Smooth muscle cell (in vitro differentiated cells): ENCODE data around the gene ERC2. TPM values are rescaled to one million over a fixed set of nuclear protein-coding genes. Genes with fewer than 3 reads are reported as not detected.

Experiments used
- DNase-seq: peaks from one replicate; lab custom pipeline; 2025; ENCODE audit not compliant: unreplicated experiment; lab: John Stamatoyannopoulos, UW
- H2AFZ ChIP-seq: fragments of 200-600 bp; sonication (generic); 2 replicates; pipeline ENCODE4 v1.6.0; 2016; ENCODE audit warnings: antibody characterized with exemption, low read depth, mild to moderate bottlenecking
- H3F3A ChIP-seq: fragments of 200-600 bp; sonication (generic); 2 replicates; pipeline ENCODE4 v1.6.0; 2017; ENCODE audit warnings: antibody characterized with exemption, low read depth
- H3K27ac ChIP-seq: fragments of 200-600 bp; sonication (generic); 2 replicates; pipeline ENCODE4 v1.5.1; 2016; ENCODE audit warnings: low read depth, mild to moderate bottlenecking
- H3K27me3 ChIP-seq: fragments of 200-600 bp; sonication (generic); 2 replicates; pipeline ENCODE4 v1.6.1; 2016; ENCODE audit warnings: low read depth, mild to moderate bottlenecking
- H3K36me3 ChIP-seq: fragments of 200-600 bp; sonication (generic); 2 replicates; pipeline ENCODE4 v1.5.1; 2016; ENCODE audit warnings: low read depth
- H3K4me1 ChIP-seq: fragments of 200-600 bp; sonication (generic); 2 replicates; pipeline ENCODE4 v1.5.1; 2016; ENCODE audit warnings: low read depth
- H3K4me2 ChIP-seq: fragments of 200-600 bp; sonication (generic); 2 replicates; pipeline ENCODE4 v1.6.0; 2016; ENCODE audit warnings: mild to moderate bottlenecking
- H3K4me3 ChIP-seq: fragments of 200-600 bp; sonication (generic); 2 replicates; pipeline ENCODE4 v1.5.1; 2016; ENCODE audit warnings: mild to moderate bottlenecking
- H3K79me2 ChIP-seq: fragments of 200-600 bp; sonication (generic); 2 replicates; pipeline ENCODE4 v1.6.0; 2016; ENCODE audit warnings: low read depth, mild to moderate bottlenecking
- H3K9ac ChIP-seq: fragments of 200-600 bp; sonication (generic); 2 replicates; pipeline ENCODE4 v1.6.0; 2016; ENCODE audit warnings: low read depth
- H3K9me3 ChIP-seq: fragments of 200-600 bp; sonication (generic); replicated peaks from 2 replicates; pipeline ENCODE4 v1.5.1; 2016; ENCODE audit warnings: low read depth
- H4K20me1 ChIP-seq: fragments of 200-600 bp; sonication (generic); 2 replicates; pipeline ENCODE4 v1.6.0; 2016; ENCODE audit warnings: low read depth
- WGBS: methylation state at CpG from one replicate; pipeline ENCODE4 v1.1.7; 2016; ENCODE audit warnings: low lambda C conversion rate; 5-methylcytosine and 5-hydroxymethylcytosine counted together
- polyA plus RNA-seq: library from polyadenylated mRNA; unstranded; fragments of >200 nt; fragmentation: Nextera tagmentation; extraction: Ambion mirVana; gene quantifications from 2 replicates; pipeline ENCODE4 v1.2.1, GENCODE V29; 2016
- total RNA-seq: library from RNA; depleted of rRNA; stranded (reverse); fragments of >200 nt; gene quantifications from 2 replicates; pipeline ENCODE4 v1.2.3, GENCODE V29; 2014
- TF ChIP-seq, protein P1 (sequence below): fragments of 200-600 bp; sonication (generic); IDR thresholded peaks from 2 replicates; pipeline ENCODE4 v1.5.1; 2017; ENCODE audit warnings: borderline replicate concordance, mild to moderate bottlenecking, antibody characterized with exemption; ENCODE audit not compliant: insufficient read depth, poor library complexity, severe bottlenecking

ERC2 gene
- total and polyA plus RNA-seq, 2 experiments from 2014 or later = 1.1 TPM; not detected in 1

DNA sequence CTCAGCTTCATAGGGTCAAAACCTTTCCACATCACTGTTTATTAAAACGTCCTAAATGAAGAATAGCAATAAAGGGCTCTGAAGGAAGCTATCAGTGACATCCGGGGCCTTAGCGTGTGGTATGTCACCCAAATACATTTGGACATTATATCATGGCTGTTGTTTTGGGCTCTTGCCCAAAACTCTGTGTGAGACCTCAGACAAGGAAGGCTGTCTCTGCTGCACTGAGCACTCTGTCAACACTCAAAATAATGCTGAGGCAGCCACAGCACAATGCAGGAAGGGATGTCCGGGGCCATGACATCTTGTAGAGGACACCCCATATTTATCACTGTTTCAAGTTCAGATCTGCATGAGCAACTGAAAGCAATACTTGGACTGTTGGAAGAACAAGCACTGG, 687.4 kb downstream of the ERC2 start:
- no peak overlapping the region for H3K4me3 ChIP-seq
- no peak overlapping the region for H3K4me2 ChIP-seq
- no peaks in the 10 kb centered on the region for H4K20me1 ChIP-seq
- no peak for DNase-seq
- no peaks in the 10 kb centered on the region for H3K9me3 ChIP-seq
- H3K9ac ChIP-seq = no peak overlapping the region
- H2AFZ ChIP-seq = no peak overlapping the region
- H3K36me3 ChIP-seq = no peaks in the 10 kb centered on the region
- H3K79me2 ChIP-seq = no peaks in the 10 kb centered on the region
- 91% methylated on average over 4 of the region's 4 CpGs for WGBS
- TF ChIP-seq, protein P1, sequence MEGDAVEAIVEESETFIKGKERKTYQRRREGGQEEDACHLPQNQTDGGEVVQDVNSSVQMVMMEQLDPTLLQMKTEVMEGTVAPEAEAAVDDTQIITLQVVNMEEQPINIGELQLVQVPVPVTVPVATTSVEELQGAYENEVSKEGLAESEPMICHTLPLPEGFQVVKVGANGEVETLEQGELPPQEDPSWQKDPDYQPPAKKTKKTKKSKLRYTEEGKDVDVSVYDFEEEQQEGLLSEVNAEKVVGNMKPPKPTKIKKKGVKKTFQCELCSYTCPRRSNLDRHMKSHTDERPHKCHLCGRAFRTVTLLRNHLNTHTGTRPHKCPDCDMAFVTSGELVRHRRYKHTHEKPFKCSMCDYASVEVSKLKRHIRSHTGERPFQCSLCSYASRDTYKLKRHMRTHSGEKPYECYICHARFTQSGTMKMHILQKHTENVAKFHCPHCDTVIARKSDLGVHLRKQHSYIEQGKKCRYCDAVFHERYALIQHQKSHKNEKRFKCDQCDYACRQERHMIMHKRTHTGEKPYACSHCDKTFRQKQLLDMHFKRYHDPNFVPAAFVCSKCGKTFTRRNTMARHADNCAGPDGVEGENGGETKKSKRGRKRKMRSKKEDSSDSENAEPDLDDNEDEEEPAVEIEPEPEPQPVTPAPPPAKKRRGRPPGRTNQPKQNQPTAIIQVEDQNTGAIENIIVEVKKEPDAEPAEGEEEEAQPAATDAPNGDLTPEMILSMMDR = no peak
- no peaks in the 10 kb centered on the region for H3K27me3 ChIP-seq
- H3F3A ChIP-seq = no peaks in the 10 kb centered on the region
- no peaks in the 10 kb centered on the region for H3K4me1 ChIP-seq
- H3K27ac ChIP-seq = no peak overlapping the region

DNA sequence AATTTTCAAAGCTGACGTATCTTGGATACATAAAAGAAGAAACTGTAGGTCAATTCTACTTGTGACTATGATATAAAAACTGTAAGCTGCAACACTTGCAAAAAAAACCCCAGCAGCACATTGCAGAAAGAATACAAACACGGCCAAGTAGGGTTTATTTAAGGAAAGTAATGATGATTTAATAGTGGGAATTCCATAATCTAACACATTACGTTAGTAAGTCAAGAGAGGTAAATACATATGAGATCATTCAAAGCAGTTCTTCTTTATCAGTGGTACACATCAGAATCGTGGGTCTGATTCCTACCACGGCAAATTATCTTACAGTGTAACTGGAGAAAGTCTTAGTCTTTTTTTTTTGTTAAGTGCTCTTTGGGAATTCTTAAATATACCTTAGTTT, 688.7 kb downstream of the ERC2 start:
- no peak for DNase-seq
- H3K27ac ChIP-seq = no peak overlapping the region
- no peak overlapping the region for H2AFZ ChIP-seq
- no peaks in the 10 kb centered on the region for H3K27me3 ChIP-seq
- no peak overlapping the region for H3K4me3 ChIP-seq
- no peak overlapping the region for H3K4me2 ChIP-seq
- H3F3A ChIP-seq = no peaks in the 10 kb centered on the region
- no peaks in the 10 kb centered on the region for H3K36me3 ChIP-seq
- H4K20me1 ChIP-seq = no peaks in the 10 kb centered on the region
- no peak overlapping the region for H3K9ac ChIP-seq
- no peaks in the 10 kb centered on the region for H3K4me1 ChIP-seq
- 83% methylated on average over 5 of the region's 5 CpGs for WGBS
- H3K9me3 ChIP-seq = no peaks in the 10 kb centered on the region
- TF ChIP-seq, protein P1 = no peak
- H3K79me2 ChIP-seq = no peaks in the 10 kb centered on the region

DNA sequence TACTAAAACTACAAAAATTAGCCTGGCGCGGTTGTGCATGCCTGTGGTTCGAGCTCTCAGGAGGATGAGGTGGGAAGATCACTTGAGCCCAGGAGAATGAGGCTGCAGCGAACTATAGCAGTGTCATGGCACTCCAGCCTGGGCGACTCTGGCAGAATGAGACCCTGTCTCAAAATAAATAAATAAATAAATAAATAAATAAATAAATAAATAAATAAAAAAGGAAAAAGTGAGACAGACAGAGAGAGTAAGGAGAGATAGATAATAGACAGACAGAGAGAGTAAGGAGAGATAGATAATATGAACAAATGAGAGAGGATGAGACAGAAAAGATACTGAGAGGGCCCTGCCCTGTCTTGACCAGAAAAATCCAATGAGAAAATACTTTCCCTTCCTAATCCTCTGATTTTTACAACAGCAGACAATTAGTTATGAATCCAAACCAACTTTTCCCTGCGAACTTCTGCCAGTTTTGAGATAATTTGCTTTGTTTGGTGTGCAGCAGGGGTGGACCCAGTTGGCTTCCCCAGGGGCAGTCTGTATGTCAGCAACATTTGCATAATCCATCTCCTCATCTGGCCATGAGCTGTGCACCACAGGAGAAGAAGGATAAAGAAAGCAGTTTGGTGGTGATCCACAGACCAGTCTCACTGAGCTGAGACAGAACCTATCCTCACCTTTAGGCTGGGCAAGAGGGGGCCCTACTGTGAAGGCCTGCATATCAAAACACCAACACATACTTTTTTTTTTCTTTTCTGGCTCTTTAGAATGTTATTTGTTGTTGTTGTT, 692.7 kb downstream of the ERC2 start:
- Histone ChIP-seq H2AFZ (no peak overlapping the region), H3K79me2 (no peaks in the 10 kb centered on the region), H3K4me3 (no peak overlapping the region), H3K4me1 (no peaks in the 10 kb centered on the region), H3K27ac (no peak overlapping the region), H4K20me1 (no peaks in the 10 kb centered on the region), H3K4me2 (no peak overlapping the region), H3K27me3 (no peaks in the 10 kb centered on the region), H3K9me3 (no peaks in the 10 kb centered on the region), H3F3A (no peaks in the 10 kb centered on the region), H3K9ac (no peak overlapping the region), H3K36me3 (no peaks in the 10 kb centered on the region)
- no peak for DNase-seq
- TF ChIP-seq, protein P1 = no peak
- 97% methylated on average over 6 of the region's 6 CpGs for WGBS

DNA sequence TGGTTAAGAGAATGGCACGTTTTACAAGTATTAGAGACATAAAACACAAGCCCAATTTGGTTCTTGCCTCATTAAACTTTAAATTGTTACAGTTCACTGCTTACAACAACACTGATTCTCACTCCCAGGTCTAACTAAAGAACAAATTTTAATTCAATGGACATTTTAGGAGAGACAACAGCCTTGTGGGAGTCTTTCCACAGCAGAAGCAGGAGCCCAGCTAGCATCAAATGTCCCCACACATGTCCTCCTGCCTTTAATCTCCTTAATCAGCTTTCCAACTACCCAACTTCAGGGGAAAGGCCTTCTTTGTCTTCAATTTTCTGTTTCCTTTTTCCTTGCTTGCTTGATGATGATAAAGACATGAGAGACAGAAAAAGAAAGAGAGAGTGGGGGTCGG, 693.4 kb downstream of the ERC2 start:
- no peak overlapping the region for H3K4me2 ChIP-seq
- no peak overlapping the region for H3K9ac ChIP-seq
- H3K9me3 ChIP-seq = no peaks in the 10 kb centered on the region
- no peaks in the 10 kb centered on the region for H3K36me3 ChIP-seq
- WGBS = 96% methylated on average over 2 of the region's 2 CpGs
- no peak overlapping the region for H2AFZ ChIP-seq
- no peak overlapping the region for H3K27ac ChIP-seq
- no peaks in the 10 kb centered on the region for H3F3A ChIP-seq
- no peak overlapping the region for H3K4me3 ChIP-seq
- TF ChIP-seq, protein P1 = no peak
- H3K79me2 ChIP-seq = no peaks in the 10 kb centered on the region
- DNase-seq = no peak
- no peaks in the 10 kb centered on the region for H3K4me1 ChIP-seq
- H3K27me3 ChIP-seq = no peaks in the 10 kb centered on the region
- H4K20me1 ChIP-seq = no peaks in the 10 kb centered on the region
